HG03103 (cell line): ENCODE measurements around the gene ALDOA.
"Not testable (repeated sequence)": the region's sequence is repeated elsewhere in the genome, so short reads cannot be mapped to it uniquely, and the experiment has no call there.

Source experiments
- ATAC-seq: cut with Tn5 transposase; IDR thresholded peaks from one replicate; pipeline ENCODE4 v1.9.1; 2021; ENCODE audit warnings: low read depth; ENCODE audit not compliant: unreplicated experiment

ALDOA gene

DNA sequence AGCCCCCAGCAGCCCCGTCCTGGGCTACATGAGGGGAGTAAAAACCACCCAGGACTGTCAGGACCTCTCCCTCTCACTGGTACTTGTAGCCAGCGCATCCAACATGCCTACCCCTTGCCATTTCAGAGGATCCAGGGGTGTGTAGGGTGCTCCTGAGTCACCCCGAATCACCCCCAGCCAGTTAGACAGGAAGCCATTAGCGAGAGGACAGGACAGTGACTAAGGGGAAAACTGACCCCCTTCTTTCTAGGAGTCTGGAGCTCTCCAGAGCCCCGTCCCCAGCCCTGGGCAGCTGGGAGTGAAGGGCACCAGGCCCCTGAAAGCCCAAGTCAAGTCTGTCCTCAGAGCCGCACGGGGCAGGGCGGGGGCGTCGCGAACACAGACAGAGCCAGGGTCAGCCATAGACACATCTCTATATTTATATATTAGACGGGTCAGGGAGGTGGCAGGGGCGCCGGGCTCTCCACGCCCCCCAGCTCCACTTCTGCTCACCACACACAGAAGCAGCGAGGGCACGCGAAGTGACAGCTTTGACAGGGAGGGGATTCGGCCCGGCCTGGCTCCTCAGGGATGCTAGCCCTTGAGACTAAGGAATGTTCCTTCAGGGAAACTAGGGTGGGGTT is 48.3 kb downstream of the ALDOA start:
- ATAC-seq = no peak

DNA sequence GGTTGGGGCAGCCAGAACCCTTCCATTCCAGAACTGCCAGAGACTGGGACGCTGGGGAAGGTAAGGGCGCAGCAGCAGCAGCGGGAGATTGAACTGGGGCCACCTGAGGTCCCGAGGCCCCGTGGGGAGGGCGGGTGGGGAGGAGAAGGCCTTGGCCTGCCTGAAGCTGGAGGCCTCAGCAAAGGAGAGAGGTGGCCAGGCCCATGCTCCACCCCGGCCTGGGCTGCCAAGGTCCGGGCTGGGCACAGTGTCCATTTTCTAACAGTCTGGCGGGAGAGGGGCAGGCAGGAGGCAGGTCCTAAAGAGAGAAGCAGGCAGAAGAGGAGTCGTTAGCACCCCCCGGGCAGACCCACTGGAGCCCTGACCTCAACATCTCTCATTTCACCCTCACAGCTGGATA is 48.9 kb downstream of the ALDOA start:
- no peak for ATAC-seq

DNA sequence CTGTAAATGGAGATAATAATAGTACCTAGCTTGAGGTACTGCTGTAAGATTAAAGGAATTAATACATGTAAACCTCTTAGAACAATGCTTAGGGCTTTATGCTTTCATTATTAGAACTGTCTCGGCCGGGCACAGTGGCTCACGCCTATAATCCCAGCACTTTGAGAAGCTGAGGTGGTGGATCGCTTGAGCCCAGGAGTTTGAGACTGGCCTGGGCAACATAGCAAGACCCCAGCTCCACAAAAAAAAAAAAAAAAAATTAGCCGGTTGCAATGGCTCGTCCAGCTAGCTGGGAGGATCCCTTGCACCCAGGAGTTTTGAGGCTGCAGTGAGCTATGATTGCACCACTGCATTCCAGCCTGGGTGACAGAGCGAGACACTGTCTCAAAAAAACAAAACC is 49.3 kb downstream of the ALDOA start:
- not testable (repeated sequence) for ATAC-seq

DNA sequence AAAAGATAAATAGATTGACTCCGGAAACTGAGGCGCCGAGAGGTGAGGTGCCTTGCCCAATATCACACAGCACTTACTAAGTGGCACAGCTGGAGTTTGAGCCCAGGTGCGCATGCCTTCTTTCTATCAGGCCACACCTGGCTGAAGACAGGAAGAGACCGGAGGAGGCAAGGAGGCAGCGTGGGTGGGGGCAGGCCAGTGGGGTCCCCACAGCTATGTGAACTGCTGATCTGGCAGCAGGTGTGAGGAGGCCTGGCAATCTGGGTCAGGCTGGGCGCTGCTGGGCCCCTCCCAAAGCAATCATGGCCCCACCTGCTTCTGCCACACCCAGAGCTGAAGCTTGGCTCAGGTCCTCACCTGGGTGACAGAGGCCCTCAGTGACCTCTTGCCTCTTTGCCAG is 49.7 kb downstream of the ALDOA start:
- ATAC-seq = no peak

DNA sequence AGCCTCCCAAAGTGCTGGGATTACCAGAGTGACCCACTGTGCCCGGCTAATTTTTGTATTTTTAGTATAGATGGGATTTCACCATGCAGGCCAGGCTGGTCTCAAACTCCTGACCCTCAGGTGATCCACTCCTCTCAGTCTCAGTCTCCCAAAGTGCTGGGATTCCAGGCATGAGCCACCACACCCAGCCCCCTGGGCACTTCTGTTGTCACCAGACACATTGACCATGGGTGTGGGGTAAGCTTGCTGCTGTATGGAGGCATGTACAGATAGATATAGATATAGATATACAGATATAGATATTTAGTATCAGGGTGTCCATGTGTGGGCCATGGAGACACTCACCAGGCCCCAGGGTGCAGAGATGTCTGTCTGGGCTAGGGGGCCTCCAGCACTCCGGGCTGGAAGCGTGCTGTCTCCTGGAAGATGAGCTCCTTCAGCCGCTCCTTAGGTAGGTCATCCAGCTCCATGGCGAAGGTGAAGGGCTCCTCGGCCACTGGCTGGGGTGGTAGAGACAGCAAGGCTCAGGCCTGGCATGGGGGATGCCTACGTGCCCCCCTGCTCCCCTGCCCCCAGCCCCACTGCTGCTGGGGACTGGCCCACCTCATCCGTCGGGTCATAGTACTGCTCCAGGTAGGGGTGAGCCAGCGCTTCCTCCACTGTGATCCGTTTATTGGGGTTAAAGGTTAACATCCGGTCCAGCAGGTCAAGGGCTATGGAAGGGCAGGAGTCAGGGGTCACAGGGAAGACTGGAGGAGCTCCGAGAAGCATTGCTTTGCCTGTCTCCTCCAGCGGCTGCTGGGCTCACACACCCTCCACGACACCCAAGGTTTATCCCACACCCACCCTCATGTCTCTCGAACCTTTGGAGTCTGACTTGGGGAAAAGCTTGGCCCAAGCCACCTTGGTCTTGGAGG is 51.0 kb downstream of the ALDOA start:
- no peak for ATAC-seq

DNA sequence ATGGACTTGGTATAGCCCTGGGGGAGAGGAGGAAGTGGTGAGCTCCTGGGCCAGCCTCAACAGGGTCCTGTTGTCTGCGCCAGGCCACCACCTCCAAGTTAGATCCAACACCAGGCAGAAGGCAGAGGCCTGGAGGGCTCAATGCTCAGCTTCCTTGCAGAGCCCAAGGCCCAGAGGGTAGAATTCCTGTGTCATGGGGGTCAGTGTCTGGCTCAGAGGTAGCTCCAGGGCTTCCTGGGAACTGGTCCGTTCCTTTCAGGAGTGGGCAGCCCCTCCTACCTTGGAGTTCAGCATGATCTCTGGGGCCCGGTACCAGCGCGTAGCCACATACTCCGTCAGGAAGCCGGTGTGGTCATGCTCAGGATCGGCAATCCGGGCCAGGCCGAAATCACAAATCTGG is 52.2 kb downstream of the ALDOA start:
- ATAC-seq = no peak

DNA sequence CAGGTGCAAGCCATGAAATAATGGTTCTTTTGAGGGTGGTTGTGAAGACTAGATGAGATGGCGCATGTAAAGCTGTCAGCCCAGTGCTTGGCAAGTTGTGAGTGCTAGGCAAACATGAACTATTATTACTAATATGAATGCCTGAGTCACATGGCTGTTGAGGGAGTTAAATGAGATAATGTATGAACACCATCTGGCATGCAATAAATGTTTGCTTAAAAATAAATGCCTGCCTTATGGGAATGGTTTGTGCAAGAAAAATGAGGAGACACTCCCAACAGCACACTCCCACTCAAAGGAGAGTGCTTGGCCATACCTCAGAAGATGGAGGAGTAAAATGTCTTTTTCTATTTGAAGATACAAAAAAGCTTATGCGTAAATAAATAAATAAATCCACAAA is 53.9 kb downstream of the ALDOA start:
- no peak for ATAC-seq
